ENCODE data around the gene ERG.

Gene ERG

DNA sequence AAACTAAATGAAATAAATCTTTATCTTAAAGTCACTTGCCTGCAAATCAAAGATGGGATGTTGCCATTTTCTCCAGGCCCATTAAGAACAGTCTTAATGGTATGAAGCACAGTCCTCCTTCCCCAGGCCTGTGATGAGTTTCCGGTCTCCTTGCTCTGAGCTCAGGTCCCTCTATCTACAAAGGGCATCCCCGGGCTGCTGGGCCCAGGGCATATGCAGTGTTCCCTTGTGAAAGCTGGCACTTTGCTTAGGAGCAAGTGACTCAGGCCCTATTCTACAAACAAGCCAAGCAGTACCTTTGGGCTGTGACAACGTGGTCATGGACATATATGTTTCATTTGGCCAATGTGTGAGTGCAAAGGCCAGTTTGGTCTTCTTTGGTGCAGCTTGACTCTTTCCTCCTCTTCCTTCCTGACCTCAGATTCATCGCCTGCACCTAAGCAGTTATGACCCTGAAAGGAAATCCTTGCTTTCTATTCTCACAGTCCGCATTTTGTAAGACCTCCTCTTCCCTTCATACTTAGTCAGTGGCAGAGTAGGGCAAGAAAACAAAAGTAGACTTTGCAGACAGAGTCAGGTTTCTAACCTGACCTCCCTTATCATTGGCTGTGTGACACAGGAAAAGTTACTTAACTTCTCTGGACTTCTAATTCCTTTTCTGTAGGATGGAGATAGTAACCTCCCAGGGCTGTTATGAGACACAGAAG is 109.5 kb downstream of the ERG start:
- DNase-seq (ENCODE audit: low spot score), result no peak

DNA sequence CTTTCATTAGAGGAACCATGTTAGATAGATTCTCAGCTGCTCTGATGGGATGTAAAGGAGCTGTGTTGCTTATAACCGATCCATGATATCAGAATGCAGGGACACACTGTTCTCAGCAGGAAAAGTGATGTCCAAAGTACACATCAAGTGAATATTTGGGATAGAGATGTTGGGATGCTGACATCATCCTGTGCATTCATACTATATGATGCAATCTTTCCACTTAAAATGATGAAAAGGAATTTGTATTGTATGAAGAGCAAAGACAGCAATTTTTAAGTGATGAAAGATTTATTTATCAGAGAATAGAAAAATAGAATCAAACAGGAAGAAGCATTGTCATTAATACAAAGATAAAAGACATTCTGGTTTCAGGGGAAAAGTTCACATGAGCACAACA is 110.1 kb downstream of the ERG start:
- DNase-seq (ENCODE audit: low spot score), result no peak

DNA sequence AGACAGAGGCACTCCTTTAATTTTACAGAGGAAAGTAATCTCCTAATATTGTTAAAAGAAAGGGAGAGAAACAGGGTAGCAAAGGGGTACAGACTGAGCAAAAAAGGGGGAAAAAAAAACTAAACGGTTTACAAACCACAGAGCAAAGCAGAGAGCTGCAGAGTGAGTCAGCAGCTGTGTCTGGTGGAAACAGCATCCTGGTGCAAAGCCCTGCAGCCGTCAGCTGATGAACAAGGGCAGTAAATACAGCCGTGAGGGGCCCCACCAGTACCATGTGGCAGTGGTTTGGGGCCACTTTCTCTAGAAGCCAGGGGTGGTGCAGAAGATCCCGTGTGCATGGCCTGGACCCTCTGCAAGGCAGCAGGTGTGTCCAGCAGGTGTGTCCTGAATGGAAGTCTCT is 111.3 kb downstream of the ERG start:
- DNase-seq (ENCODE audit: low spot score), result no peak

DNA sequence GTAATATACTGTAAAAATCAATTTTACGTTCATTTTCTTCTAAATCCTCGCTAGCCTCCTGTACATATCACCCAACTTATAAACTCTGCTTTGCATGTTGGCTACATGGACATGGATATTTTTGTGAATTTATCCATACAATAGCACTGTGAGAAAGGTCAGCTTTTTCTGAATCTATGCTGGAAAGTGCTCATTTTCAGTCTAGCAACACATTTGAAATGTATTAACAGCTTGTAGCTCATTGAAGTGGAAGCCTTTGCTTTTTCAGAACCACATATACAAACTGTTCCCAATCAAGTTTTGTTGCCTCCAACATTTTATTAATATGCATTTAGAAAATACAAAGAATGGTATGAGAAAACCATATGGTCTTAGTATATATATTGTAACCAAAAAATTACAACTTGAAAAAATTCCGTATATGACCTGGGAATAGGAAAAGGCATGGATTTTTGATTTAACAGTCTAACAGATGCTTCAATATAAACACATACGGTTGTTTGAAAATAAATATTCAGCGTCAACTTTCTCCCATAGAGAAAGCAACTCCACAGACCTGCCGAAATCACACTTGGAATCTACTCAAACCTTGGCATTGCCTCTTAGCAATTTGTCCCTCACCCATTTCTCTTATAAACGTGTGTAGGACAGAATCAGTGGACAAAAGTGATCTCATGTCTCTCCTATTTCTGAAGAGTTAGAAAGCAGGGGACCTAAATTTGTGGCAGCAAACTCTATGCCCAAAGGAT is 112.7 kb downstream of the ERG start:
- no peak for DNase-seq (ENCODE audit: low spot score)

DNA sequence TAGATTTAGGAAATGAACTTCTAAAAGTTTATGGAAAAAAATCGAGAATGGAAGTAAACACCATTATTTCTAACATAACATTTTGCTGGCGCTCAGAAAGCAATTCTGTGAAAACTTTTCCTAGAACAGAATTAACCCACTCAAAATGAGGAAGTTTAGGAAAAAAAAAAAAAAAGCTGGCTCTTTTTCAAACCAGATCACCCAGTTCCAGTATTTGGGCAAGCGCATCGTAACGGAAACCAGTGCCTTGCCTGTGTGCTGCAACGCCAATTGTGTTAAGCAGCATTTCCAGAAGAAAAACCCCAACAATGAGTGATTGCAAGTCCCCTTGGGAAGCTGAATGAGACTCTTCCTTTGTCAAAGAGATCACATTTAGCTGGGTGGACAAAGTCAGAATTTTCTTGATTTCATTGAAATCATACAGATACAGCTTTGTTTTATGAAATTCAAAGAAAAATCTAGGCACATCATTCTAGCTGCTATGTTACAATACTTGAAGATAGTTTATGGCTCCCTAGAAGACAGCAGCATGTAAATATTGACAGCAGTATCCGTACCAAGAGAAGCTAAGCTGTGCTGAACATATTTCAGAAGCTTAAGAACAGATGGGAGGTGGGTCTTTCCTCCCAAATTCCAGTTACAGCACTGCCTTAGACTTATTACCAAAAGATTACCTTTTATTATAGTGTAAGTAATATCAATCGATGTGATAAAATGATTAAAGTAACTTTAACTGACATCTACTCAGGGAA is 113.4 kb downstream of the ERG start:
- DNase-seq (ENCODE audit: low spot score), result no peak

DNA sequence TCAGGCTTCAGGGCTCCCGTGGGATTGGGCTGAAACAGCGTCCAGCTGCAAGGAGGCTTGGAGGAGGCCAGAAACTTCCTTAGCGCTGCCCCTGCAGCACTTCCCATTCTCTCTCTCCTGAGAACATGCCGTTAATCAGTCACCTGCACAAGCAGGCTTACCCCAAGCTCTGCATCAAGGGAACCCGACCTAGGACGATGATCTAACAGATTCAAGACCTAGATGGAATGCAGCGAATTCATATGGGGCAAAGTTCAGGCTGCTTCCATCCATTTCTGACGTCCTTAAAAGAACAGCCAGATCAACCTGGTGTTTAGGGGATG is 114.1 kb downstream of the ERG start:
- no peak for DNase-seq (ENCODE audit: low spot score)

DNA sequence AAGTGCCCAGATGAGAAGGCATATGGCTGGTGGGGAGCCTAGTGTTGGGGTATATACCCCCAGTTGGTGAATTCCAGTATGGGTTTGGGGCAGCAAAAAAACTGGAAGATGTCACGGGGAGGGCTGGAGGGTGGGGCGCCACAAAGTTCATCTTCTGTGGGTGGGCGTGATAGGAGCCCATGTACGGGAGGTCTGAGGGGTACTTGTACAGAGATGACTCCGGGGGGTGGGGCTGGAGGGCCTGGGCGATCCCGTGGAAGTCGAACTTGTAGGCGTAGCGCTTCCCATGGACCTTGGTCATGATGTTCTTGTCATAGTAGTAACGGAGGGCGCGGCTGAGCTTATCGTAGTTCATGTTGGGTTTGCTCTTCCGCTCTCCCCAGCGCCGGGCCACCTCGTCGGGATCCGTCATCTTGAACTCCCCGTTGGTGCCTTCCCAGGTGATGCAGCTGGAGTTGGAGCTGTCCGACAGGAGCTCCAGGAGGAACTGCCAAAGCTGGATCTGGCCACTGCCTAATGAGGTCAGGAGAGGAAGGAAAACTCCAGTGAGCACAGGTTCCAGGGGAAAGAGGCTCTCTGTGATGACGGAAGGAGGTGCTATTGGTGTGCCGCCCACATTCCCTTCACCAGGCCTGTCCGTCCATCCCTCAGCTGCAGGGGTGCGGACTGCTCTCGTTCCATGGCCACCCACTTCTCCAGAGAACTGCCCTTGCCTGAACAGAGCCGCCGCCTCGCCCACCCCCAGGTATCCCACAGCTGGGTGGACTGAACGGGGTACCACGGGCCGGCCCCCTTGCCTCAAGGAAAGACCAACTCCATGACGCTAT is 114.7 kb downstream of the ERG start:
- no peak for DNase-seq (ENCODE audit: low spot score)

DNA sequence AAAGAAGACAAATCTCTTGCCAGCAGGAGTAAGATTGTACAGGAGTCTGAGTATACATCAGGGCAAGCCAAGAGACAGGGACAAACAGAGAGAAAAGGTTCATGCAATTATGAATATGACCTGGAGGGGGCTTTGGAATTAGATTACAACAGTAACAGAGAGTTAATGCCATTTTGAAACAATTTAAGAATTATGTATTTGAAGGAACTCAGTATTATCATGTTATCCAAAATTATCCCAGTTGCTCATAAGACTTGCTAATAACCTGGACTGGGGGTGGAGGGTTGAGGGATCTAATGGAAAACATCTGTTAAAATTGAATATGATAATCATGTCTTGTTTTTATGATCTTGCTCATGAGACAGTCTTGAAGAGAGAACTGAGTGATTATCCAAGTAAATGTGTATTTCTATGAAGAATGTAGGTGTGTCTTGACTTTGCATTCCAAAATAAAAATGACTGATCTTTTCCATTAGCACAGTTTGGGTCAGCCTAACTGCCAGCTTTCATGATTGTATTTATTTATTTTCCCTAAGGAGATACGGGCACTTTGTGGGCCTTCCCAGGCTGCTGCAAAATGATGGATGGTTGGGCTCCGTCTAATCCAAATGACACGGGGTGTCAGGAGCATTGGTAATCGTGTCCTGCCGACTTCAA is 117.7 kb downstream of the ERG start:
- no peak for DNase-seq (ENCODE audit: low spot score)

DNA sequence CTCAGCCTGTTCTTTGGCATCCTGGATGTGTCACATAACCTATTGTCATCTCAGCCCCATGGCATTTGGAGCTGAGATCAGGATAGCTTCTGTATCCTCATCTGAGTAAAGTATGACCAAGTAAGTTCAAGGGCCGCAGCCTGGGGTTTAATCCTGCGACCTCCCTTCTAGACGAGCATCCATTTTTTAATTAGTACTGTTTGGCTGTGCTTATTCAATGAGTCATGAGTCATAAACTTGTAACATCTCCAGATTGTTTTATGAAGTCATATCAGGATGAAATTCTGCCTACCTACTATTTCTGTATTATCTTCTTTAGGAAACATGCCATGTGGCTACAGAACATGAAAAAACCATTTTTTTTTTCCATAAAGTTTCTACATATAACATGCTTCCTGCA is 119.1 kb downstream of the ERG start:
- no peak for DNase-seq (ENCODE audit: low spot score)

DNA sequence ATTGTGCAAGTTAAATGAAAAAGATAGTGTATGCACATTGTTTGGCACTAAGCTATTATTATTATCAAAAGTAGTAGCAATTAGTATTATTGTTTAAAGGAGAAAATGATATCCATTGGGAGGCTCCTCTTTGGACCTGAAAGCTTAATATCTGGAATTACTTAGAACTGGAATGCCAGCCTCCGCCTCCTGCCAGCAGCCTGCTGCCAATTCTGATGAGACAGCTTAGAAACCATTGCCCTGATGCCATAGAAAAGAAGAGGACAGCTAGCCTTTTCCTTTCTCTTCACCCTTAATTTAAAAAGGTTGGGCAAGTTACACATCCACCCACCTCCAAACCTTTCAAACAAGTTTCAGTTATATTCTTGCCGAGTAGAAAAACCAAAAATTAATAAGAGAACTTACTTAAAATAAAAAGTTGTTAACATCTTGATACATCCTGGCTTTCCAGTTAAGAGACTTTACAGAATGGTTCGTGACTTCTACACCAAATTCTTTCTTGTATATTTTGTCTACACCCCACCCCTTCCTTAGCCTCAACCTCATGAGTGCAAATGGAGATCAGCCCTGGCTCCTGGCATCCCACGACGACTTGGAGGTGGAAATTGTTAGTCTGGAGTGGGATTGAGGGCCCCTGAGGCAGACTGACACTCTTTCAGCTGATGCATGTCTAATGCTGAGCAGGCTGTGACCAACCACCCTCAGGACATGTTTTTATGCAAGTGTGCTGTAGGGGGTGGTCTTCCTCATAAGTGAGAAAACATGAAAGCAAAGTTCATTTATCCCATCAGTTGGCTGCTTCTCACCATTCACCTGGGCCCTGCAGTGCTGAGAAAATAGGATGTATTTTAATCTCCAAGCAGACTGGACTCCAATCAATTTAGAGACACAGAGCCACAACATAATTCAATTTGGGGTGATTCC is 120.8 kb downstream of the ERG start:
- DNase-seq (ENCODE audit: low spot score), result no peak

DNA sequence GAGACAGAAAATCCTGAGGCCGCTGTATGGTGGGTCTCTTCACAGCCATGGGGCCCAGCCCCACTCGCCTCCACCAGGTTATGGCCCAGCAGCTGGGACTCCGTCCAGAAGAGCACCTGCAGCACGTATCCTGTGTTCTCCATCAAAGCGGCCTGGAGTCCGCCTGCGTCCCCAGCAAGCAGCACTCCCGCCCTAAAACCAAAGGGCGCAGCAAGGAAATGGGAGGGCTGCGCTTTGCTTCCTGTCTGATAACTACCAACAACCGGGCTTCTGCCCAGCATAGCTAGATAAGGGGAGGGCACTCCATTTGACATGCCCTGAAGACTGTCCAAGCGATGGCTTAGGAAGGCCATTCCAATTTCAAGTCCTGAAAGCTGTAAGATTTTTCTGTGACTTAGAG is 121.6 kb downstream of the ERG start:
- DNase-seq (ENCODE audit: low spot score), result no peak

DNA sequence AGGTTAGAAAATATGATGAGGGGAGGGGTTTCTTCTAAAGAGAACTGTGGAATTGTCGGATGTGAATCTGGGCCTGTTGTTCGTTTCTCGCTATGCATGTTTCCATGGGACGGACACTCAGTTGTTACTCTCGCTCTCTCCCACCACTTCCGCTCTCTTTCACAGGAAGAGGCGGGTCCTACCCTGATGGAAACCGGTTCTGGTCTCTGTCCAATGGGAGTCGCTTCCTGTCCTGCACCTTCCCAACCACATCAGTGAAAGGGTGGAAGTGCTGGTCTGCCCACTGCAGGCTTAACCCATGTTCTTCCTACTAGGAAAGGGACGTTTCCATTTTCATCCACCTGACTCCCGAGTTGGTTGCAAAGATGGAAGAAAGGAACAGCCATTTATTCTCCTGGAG is 122.0 kb downstream of the ERG start:
- DNase-seq (ENCODE audit: low spot score), result no peak

DNA sequence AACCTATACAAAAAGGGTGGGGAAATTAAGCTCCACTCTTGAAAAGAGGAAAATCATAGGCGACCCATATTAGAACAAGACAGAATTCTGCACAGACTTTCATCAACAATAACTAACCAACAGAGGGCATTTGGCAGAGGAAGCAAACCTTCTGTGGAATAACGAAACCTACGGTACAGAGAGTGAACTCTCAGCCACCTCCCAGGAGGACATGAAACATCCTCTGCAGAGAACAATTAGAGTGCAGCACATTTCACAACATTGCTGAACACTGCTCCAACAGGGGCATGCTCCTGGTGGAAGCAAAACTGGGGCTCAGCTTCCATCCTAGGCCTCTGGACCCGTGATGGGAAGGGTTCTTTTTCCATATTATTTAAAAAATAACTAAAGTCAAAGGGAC is 130.6 kb downstream of the ERG start:
- DNase-seq (ENCODE audit: low spot score), result no peak

DNA sequence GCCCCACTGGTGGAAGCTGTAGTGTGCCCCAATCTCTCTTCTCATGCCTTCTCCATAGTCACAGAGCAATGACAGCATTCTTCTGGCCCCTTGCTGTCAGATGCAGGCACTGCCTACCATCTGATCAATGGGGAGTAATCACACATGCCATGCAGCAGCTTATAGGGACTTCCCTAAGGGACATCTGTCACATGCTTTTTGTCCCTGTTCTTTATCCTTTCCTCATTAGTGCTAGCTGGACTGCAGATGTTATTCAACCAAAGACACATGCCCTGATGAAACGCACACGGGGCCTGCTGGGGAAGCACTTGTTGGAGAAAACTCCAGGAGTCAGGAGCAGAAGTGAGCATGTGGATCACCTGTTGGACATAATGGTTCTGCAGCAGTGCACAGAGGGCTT is 132.8 kb downstream of the ERG start:
- no peak for DNase-seq (ENCODE audit: low spot score)

DNA sequence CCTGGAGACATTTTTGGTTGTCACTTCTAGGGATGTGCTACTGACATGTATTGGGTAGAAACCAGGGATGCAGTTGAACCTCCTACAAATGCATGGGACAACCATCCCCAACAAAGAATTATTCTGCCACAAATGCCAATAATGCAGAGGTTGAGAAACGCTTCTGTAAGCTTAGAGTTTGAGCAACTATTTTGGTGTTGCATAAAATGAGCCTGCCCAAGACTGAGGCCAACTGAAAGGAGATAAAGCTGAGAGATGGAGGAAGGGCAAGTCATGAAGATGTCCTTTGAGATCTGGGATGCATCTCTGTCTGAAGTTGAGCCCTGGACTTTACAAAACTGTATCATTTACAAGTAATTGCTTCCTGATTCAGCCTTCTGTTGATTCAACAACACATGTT is 134.6 kb downstream of the ERG start:
- no peak for DNase-seq (ENCODE audit: low spot score)

DNA sequence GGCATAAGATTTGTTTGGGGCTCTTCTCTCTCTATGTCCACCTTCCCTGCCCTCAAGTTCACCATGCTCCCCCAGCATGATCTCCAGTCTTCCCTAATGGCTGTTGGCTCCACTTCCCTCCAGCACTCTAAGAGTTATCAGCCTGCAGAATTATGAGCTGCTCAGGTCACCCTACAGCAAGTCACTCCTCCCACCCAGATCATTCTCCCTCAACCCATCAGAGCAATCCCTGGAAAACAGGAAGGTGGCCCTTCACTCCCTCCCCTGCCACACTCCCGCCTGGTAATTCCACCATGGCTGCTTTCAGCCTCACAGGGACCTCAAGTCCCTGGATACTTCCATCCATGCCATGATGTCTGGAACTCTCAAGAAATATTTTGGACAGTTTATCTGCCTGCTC is 137.0 kb downstream of the ERG start:
- no peak for DNase-seq (ENCODE audit: low spot score)

DNA sequence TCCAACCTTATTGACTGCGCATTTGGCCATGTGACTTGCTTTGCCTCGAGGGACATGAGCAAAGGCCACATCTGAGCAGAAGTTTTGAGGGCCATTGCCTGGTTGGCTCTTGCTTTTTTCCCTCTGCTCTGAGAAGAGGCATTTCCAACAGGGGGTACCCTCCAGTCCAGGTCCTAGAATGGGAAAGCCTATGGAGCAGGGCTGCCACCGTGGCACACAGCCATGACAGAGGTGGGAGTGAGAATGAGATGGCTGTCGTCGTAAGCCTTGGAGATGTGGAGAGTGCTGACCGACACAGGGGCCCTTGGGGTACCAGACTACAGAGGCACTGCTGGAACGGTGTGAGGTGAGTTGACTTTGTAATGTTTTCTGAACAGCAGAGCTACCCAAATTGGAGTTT is 138.4 kb downstream of the ERG start:
- no peak for DNase-seq (ENCODE audit: low spot score)

DNA sequence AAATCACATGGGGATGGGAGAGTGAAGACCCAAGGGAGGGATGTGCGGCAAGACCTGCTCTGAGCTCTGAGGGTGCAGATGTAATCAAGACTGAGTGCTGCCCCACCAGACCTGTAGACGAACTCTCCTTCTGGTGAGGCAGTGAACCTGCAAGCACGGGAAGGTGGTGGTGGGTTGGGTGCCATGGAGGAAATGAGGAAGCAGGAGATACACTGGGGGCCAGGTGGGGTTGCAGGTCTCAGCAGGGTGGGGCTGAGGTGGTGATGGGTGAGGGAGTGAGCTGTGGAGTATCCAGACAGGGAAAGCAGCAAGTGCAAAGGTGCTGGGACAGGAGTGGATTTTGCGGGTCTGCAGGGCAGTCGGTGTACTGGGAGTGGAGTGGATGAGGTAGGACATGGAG is 139.2 kb downstream of the ERG start:
- DNase-seq (ENCODE audit: low spot score), result no peak

DNA sequence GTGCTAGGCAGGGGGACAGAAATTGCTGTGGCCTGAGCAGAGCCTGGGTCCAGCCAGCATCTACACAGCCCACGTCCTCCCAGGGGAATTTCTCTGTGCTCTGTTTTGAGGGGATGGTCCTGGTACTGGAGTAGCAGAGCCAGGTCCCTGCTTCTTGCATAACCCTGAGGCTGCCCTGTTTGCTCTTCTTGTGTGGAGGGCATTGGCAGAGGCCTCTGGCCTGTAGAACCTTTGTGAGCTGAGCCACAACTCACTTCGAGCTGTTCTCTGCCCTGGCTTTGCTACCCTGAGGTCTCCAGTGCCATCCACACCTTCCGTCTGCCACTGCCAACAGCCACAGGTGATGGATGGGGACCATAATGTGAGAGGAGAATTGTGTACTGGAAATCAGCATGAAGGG is 139.6 kb downstream of the ERG start:
- no peak for DNase-seq (ENCODE audit: low spot score)

DNA sequence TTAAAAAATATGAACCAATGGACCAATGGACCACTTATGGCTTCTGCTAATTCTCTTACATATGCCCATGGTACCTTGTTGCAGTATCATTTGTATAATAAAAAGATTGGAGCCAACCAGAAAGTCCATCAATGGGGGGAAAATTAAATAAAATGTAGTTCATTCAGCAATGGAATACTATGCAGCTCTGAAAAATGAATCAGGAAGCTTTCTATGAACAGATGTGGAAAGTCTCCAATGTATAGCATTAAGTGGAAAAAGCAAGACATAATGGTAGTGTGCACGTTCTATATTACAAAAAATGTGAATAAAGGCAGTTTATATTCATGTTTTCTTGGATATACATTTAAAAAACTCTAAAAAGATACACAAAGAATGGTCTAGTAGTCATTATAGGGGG is 140.2 kb downstream of the ERG start:
- DNase-seq (ENCODE audit: low spot score), result no peak
